Activated CD4-positive, alpha-beta T cell treated with anti-CD3 and anti-CD28 coated beads, Interleukin-2, amount 10 ng/mL, durations not matched to agents 24 days and 14 days (primary cell): ENCODE results near the gene NSMCE1. TPM values are rescaled to one million over a fixed set of nuclear protein-coding genes. Genes with fewer than 3 reads are reported as not detected.

Experiments
- DNase-seq: peaks from one replicate; pipeline ENCODE4 v3.0.0; 2022
- H3K27ac Mint-ChIP-seq: one replicate; pipeline ENCODE4 v1.8.0; 2022; ENCODE audit warnings: mild to moderate bottlenecking, mixed read lengths
- H3K27me3 Mint-ChIP-seq: one replicate; pipeline ENCODE4 v1.8.0; 2022; ENCODE audit warnings: mixed read lengths
- H3K36me3 Mint-ChIP-seq: one replicate; pipeline ENCODE4 v1.8.0; 2022; ENCODE audit warnings: low read depth, mild to moderate bottlenecking, mixed read lengths
- H3K4me1 Mint-ChIP-seq: one replicate; pipeline ENCODE4 v1.8.0; 2021; ENCODE audit warnings: mixed read lengths
- H3K4me3 Mint-ChIP-seq: one replicate; pipeline ENCODE4 v1.8.0; 2022; ENCODE audit warnings: mild to moderate bottlenecking, moderate library complexity, mixed read lengths
- H3K9me3 Mint-ChIP-seq: one replicate; pipeline ENCODE4 v1.8.0; 2021; ENCODE audit warnings: mixed read lengths
- intact Hi-C: fragments of 100-400 bp; cut with micrococcal nuclease; formaldehyde crosslinking; loops from one replicate; pipeline ENCODE4 v1.15.1; 2023
- total RNA-seq: library from RNA; stranded (reverse); gene quantifications from 2 replicates; pipeline ENCODE4 v1.2.3, GENCODE V29; 2022

The NSMCE1 gene
- total RNA-seq, 1 donor from 2014 or later: 149 TPM

GRCh38 chr16:27223226-27223610 is 45.4 kb downstream of the NSMCE1 start:
- no peak overlapping the region for H3K27ac Mint-ChIP-seq
- DNase-seq: no peak
- intact Hi-C loops: no loop called here
- no peaks in the 10 kb centered on the region for H3K9me3 Mint-ChIP-seq
- H3K4me1 Mint-ChIP-seq: peaks cover 3% of the 10 kb centered on the region
- peaks cover 37% of the 10 kb centered on the region for H3K36me3 Mint-ChIP-seq
- H3K27me3 Mint-ChIP-seq: no peaks in the 10 kb centered on the region
- no peak overlapping the region for H3K4me3 Mint-ChIP-seq

DNA sequence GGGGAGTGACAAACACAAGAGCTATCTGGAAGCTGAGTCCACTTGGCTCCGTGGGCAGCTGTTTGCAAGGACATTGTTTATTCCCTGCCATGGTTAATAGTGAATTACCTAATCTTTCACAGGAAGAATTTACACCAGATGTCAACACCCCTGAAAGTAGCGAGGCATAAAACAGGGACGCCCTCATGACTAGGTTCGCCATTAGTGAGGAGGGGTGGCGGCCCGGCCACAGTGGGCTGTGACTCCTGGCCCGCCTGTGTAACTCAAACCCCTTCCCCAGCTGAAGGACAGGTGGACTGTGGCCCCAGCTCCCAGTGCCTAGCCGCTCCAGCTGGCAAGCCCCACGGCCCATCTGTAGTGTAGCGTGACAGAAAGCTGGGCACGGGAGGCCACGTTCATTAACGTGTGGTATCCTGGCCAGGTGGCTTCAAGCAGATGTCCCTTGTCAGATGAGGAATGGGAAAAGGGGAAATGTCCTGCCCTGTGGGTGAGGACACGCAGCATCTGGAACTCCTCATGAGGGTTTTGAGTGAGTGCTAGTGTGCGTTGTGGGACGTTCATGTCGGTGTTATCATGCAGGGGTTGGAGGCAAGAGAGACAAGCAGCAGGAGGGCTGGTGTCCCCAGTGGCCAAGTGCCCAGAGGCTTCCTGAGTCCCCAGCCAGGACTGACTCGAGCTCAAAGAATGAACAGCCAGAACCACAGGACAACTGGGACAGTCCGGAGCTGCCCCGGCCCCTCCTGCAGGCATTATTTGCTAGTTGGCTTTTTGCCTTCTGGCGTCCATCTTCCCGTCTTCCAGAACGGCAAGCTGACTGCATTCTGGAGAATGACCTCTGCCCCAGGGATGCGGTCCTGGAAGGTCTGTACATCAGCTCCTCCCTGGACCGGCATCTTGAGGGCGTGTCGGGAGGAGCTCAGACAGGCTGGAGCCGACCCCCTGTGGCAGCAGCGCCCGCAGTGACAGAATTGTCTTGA is 46.0 kb downstream of the NSMCE1 start:
- H3K27ac Mint-ChIP-seq: peak overlapping the region; percentile 53
- H3K4me3 Mint-ChIP-seq: no peak overlapping the region
- intact Hi-C loops: no loop called here
- no peaks in the 10 kb centered on the region for H3K27me3 Mint-ChIP-seq
- DNase-seq: no peak
- peaks cover 3% of the 10 kb centered on the region for H3K4me1 Mint-ChIP-seq
- H3K9me3 Mint-ChIP-seq: no peaks in the 10 kb centered on the region
- H3K36me3 Mint-ChIP-seq: peaks cover 35% of the 10 kb centered on the region

DNA sequence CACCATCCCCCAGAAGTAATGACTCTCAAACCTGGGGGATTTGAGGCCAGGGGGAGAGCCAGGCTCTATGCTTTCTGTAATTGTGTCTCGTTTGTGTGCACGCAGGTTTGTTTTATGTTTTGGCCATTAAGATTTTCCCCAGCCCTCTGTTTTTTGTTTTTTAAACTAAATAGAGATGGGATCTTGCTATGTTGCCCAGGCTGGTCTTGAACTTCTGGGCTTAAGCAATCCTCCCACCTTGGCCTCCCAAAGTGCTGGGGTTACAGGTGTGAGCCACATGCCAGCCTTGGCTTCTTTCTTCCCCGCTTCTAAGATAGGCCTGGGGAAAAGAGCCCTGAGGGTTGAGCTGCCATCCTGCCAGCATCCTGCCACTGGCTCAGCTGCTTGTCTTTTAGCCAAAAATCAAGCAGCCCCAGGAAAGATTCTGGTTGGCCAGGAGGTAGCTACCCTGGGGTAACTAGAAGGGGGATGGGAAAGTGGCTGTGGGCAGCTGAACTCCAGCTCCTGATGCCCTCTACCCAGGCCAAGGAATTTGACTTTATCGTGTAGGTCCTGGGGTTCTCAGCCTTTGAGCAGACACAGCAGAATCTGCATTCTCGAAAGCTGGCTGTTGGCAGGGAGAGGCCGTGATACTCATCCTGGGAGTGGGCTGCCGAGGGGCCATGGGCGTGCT is 46.9 kb downstream of the NSMCE1 start:
- intact Hi-C loops: no loop called here
- H3K9me3 Mint-ChIP-seq: no peaks in the 10 kb centered on the region
- peak overlapping the region; percentile 53 for H3K27ac Mint-ChIP-seq
- H3K36me3 Mint-ChIP-seq: peaks cover 29% of the 10 kb centered on the region
- DNase-seq: no peak
- H3K4me1 Mint-ChIP-seq: peaks cover 3% of the 10 kb centered on the region
- H3K4me3 Mint-ChIP-seq: no peak overlapping the region
- no peaks in the 10 kb centered on the region for H3K27me3 Mint-ChIP-seq

GRCh38 chr16:27220991-27221390 is 47.6 kb downstream of the NSMCE1 start:
- no peak overlapping the region for H3K4me3 Mint-ChIP-seq
- H3K9me3 Mint-ChIP-seq: no peaks in the 10 kb centered on the region
- no peak overlapping the region for H3K27ac Mint-ChIP-seq
- H3K4me1 Mint-ChIP-seq: no peaks in the 10 kb centered on the region
- intact Hi-C loops: no loop called here
- no peaks in the 10 kb centered on the region for H3K27me3 Mint-ChIP-seq
- DNase-seq: no peak
- peaks cover 27% of the 10 kb centered on the region for H3K36me3 Mint-ChIP-seq

DNA sequence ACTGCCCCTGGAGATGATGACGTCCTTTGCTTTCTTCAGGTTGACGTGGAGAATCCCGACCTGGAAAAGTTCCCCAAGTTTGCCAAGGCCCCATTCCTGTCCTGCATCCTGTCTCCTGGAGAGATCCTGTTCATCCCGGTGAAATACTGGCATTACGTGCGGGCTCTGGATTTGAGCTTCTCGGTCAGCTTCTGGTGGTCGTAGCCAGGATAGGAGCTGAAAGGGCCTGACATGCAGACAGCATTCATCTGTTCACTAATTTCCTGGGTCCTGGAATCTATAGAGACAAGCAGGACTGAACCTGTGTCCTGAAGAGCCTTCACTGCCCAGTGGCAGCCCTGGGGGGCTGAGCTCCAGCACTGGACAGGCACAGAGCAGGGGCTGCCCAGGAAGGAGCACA is 48.0 kb downstream of the NSMCE1 start:
- Mint-ChIP-seq H3K4me1 (no peaks in the 10 kb centered on the region), H3K27ac (no peak overlapping the region), H3K36me3 (peaks cover 25% of the 10 kb centered on the region), H3K9me3 (no peaks in the 10 kb centered on the region), H3K27me3 (no peaks in the 10 kb centered on the region), H3K4me3 (no peak overlapping the region)
- DNase-seq: no peak
- intact Hi-C loops: no loop called here

DNA sequence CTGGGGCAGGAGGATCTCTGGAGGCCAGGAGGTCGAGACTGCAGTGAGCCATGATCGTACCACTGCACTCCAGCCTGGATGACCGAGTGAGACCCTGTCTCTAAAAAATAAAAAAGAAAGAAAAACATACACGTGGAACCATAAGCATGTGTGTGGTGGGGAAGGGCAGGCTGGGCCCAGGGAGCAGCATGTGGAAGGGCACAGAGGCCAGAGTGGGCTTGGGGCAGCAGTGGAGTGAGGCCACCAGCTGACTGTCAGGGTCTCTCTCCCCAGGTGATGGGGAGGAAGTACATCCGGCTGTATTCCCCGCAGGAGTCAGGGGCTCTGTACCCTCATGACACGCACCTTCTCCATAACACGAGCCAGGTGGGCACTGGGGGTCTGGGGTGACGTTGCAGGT is 48.5 kb downstream of the NSMCE1 start:
- peaks cover 24% of the 10 kb centered on the region for H3K36me3 Mint-ChIP-seq
- DNase-seq: no peak
- H3K27me3 Mint-ChIP-seq: no peaks in the 10 kb centered on the region
- no peaks in the 10 kb centered on the region for H3K9me3 Mint-ChIP-seq
- no peak overlapping the region for H3K27ac Mint-ChIP-seq
- H3K4me1 Mint-ChIP-seq: no peaks in the 10 kb centered on the region
- intact Hi-C loops: no loop called here
- no peak overlapping the region for H3K4me3 Mint-ChIP-seq

DNA sequence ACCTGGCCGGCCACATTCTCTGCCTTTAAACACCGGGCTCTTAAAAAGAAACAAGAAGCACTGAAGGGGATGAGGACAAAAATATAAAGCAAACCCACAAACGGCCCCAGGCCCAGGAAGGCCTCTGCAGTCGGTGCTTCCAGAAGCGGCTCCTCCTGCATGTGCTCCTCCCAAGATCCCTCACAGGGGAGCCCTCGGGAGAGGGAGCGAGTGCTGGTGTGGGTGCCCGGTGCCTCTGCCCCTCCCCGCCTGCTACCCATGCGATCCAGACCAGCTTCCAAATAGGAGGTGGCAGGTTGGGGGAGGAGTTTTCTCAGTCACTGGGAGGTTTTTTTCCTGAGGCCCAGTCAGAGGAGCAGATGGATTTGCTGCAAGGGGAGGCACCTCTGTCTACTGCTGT is 49.4 kb downstream of the NSMCE1 start:
- Mint-ChIP-seq H3K27ac (peak overlapping the region; percentile 25), H3K4me3 (no peak overlapping the region), H3K4me1 (peaks cover 2% of the 10 kb centered on the region), H3K9me3 (no peaks in the 10 kb centered on the region), H3K27me3 (no peaks in the 10 kb centered on the region), H3K36me3 (peaks cover 26% of the 10 kb centered on the region)
- DNase-seq: no peak
- intact Hi-C loops: no loop called here

DNA sequence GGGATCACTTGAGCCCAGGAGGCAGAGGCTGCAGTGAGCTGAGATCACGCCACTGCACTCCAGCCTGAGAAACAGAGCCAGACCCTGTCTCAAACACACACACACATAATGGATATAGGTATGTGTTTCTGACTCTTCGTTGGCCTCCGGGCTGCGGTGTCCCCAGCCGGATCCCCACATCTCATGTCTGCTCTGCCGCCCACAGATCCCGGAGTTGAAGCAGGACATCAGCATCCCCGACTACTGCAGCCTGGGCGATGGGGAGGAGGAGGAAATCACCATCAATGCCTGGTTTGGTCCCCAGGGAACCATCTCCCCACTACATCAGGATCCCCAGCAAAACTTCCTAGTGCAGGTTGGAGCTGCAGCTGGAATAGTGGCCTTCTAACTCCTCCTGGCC is 49.8 kb downstream of the NSMCE1 start:
- peaks cover 2% of the 10 kb centered on the region for H3K4me1 Mint-ChIP-seq
- DNase-seq: no peak
- H3K9me3 Mint-ChIP-seq: no peaks in the 10 kb centered on the region
- H3K27ac Mint-ChIP-seq: peak overlapping the region; percentile 25
- peaks cover 26% of the 10 kb centered on the region for H3K36me3 Mint-ChIP-seq
- no peaks in the 10 kb centered on the region for H3K27me3 Mint-ChIP-seq
- no peak overlapping the region for H3K4me3 Mint-ChIP-seq
- intact Hi-C loops: no loop called here

- no peak for DNase-seq
- intact Hi-C loops: no loop called here
- Mint-ChIP-seq H3K9me3 (no peaks in the 10 kb centered on the region), H3K27ac (no peak overlapping the region), H3K27me3 (no peaks in the 10 kb centered on the region), H3K4me1 (peaks cover 2% of the 10 kb centered on the region), H3K36me3 (peaks cover 27% of the 10 kb centered on the region), H3K4me3 (no peak overlapping the region)
Measured at GRCh38 chr16:27217256-27217655, 51.3 kb downstream of the NSMCE1 start.

GRCh38 chr16:27216297-27216885 is 52.2 kb downstream of the NSMCE1 start:
- intact Hi-C loops: no loop called here
- H3K4me1 Mint-ChIP-seq: peaks cover 2% of the 10 kb centered on the region
- H3K27me3 Mint-ChIP-seq: no peaks in the 10 kb centered on the region
- H3K36me3 Mint-ChIP-seq: peaks cover 28% of the 10 kb centered on the region
- no peak overlapping the region for H3K27ac Mint-ChIP-seq
- no peaks in the 10 kb centered on the region for H3K9me3 Mint-ChIP-seq
- DNase-seq: no peak
- no peak overlapping the region for H3K4me3 Mint-ChIP-seq

DNA sequence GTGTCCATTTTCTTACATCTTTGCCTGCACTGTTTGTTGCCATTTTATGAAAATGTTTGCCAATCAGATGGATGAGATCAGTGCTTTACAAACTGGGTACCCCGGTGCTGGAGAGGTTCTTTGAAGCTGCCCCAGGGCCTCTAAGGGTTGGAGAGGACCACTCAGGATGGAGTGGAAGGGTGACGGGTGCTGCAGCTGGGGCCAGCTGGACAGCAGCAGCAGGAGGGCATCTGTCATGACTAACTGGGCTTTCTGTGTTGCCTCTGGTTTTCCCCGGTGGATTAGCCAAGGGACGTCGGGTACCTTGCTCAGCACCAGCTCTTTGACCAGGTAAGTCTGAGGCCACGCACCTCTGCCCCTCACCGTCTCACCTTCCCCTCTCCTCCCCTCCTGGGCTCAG is 52.9 kb downstream of the NSMCE1 start:
- H3K36me3 Mint-ChIP-seq: peaks cover 34% of the 10 kb centered on the region
- H3K27me3 Mint-ChIP-seq: no peaks in the 10 kb centered on the region
- H3K27ac Mint-ChIP-seq: no peak overlapping the region
- peaks cover 7% of the 10 kb centered on the region for H3K4me1 Mint-ChIP-seq
- H3K9me3 Mint-ChIP-seq: no peaks in the 10 kb centered on the region
- intact Hi-C loops: no loop called here
- H3K4me3 Mint-ChIP-seq: no peak overlapping the region
- DNase-seq: no peak

GRCh38 chr16:27214084-27214961 is 54.2 kb downstream of the NSMCE1 start:
- H3K9me3 Mint-ChIP-seq: no peaks in the 10 kb centered on the region
- no peak overlapping the region for H3K4me3 Mint-ChIP-seq
- H3K27ac Mint-ChIP-seq: no peak overlapping the region
- no peak for DNase-seq
- H3K36me3 Mint-ChIP-seq: peaks cover 36% of the 10 kb centered on the region
- H3K4me1 Mint-ChIP-seq: peaks cover 7% of the 10 kb centered on the region
- intact Hi-C loops: no loop called here
- H3K27me3 Mint-ChIP-seq: no peaks in the 10 kb centered on the region

GRCh38 chr16:27211026-27211425 is 57.5 kb downstream of the NSMCE1 start:
- Mint-ChIP-seq H3K4me1 (peaks cover 12% of the 10 kb centered on the region), H3K4me3 (no peak overlapping the region), H3K9me3 (no peaks in the 10 kb centered on the region), H3K27me3 (no peaks in the 10 kb centered on the region), H3K36me3 (peaks cover 31% of the 10 kb centered on the region), H3K27ac (no peak overlapping the region)
- no peak for DNase-seq
- intact Hi-C loops: no loop called here
